GM23248 (cell line): ENCODE results near the gene BDH1.

Experiments used
- EZH2 ChIP-seq: fragments of 200-600 bp; sonication (generic); IDR thresholded peaks from 2 replicates; pipeline ENCODE4 v1.6.1; 2018; ENCODE audit warnings: antibody characterized with exemption, mild to moderate bottlenecking; ENCODE audit not compliant: insufficient read depth, poor library complexity, severe bottlenecking
- EZH2phosphoT487 ChIP-seq: fragments of 200-600 bp; sonication (generic); IDR thresholded peaks from 2 replicates; pipeline ENCODE4 v1.6.1; 2018; ENCODE audit warnings: antibody characterized with exemption, moderate library complexity, mild to moderate bottlenecking, low read depth; ENCODE audit not compliant: insufficient read depth

- no peak for TF ChIP-seq EZH2
- TF ChIP-seq EZH2phosphoT487: no peak
Observed at GRCh38 chr3:197475997-197476525, 79.7 kb downstream of the BDH1 start.
